Measurements from ENCODE around the gene ARHGEF10L.

DNA sequence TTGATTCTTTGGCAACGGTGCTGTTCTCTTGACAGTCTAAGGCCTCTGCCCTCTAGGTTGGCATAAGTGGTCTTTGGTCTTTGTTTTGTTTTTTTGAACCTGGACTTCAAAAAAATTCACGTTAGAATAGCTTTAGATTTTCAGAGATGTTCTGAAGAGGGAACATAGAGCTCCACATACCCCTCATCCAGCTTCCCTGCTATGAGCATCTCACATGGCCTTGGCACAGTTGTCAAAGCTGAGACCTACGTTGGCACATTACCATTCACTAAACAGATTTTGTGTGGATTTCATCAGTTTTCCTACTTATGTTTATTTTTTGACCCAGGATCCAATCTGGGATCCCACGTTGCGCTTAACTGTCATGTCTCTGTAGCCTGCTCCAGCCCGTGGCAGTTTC, 60.8 kb downstream of the ARHGEF10L start:
- TF ChIP-seq, protein P1, sequence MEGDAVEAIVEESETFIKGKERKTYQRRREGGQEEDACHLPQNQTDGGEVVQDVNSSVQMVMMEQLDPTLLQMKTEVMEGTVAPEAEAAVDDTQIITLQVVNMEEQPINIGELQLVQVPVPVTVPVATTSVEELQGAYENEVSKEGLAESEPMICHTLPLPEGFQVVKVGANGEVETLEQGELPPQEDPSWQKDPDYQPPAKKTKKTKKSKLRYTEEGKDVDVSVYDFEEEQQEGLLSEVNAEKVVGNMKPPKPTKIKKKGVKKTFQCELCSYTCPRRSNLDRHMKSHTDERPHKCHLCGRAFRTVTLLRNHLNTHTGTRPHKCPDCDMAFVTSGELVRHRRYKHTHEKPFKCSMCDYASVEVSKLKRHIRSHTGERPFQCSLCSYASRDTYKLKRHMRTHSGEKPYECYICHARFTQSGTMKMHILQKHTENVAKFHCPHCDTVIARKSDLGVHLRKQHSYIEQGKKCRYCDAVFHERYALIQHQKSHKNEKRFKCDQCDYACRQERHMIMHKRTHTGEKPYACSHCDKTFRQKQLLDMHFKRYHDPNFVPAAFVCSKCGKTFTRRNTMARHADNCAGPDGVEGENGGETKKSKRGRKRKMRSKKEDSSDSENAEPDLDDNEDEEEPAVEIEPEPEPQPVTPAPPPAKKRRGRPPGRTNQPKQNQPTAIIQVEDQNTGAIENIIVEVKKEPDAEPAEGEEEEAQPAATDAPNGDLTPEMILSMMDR (IDR thresholded peaks at IDR 0.05): no peak
- TF ChIP-seq POLR2A (IDR thresholded peaks at IDR 0.05) (no peak), POLR2AphosphoS5 (IDR thresholded peaks at IDR 0.05) (no peak), EP300 (IDR thresholded peaks at IDR 0.05) (no peak)
